ENCODE data around the gene RCSD1.

GRCh38 chr1:167678838-167679237, 48.8 kb downstream of the RCSD1 start:
- TF ChIP-seq CTCF (IDR thresholded peaks at IDR 0.05; ENCODE audit: insufficient read depth, low read length, poor library complexity, severe bottlenecking) (no peak), EZH2phosphoT487 (conservative IDR thresholded peaks at IDR 0.05; ENCODE audit: low read length) (no peak)
